ENCODE data around the gene LCOR.

GRCh38 chr10:96984541-96985131 lies 152.5 kb downstream of the LCOR start:
- TF ChIP-seq CTCF (conservative IDR thresholded peaks at IDR 0.05 in 1 of 2, IDR thresholded peaks at IDR 0.05 in 1 of 2; ENCODE audit: low read depth in 1 of 2, low read length in 2 of 2), result no peak
- no peak for TF ChIP-seq EZH2 (IDR thresholded peaks at IDR 0.05; ENCODE audit: low read length, missing control alignments)

All from fibroblast of lung (primary cell).